GM23338 (cell line): Measurements from ENCODE around the gene YAP1. TPM values are rescaled to one million over a fixed set of nuclear protein-coding genes. Genes with fewer than 3 reads are reported as not detected.
A peak's percentile ranks its signal among the peaks of the same experiment; 100 is the strongest.

Experiments used
- ATAC-seq: fragments of 200-7000 bp; cut with Tn5 transposase; 3 replicates; pipeline ENCODE4 v1.9.1; 2020
- DNase-seq: peaks from one replicate; pipeline ENCODE4 v3.0.0-alpha.2; 2015; ENCODE audit warnings: low spot score
- H2AFZ ChIP-seq: fragments of 200-600 bp; sonication (generic); 2 replicates; pipeline ENCODE4 v1.8.0; 2016; ENCODE audit warnings: antibody characterized with exemption, mild to moderate bottlenecking, moderate library complexity
- H3F3A ChIP-seq: fragments of 200-600 bp; sonication (generic); replicated peaks from 2 replicates; pipeline ENCODE4 v1.8.0; 2017; ENCODE audit warnings: antibody characterized with exemption, mixed run types, low read depth
- H3K27ac ChIP-seq: fragments of 200-600 bp; sonication (generic); 2 replicates; pipeline ENCODE4 v1.6.1; 2016; ENCODE audit warnings: low read depth
- H3K27me3 ChIP-seq: fragments of 200-600 bp; sonication (generic); 2 replicates; pipeline ENCODE4 v1.8.0; 2016; ENCODE audit warnings: mild to moderate bottlenecking, mixed run types, moderate library complexity; ENCODE audit not compliant: insufficient read depth
- H3K36me3 ChIP-seq: fragments of 200-600 bp; sonication (generic); 2 replicates; pipeline ENCODE4 v1.8.0; 2016; ENCODE audit warnings: mild to moderate bottlenecking; ENCODE audit not compliant: insufficient read depth
- H3K4me1 ChIP-seq: fragments of 200-600 bp; sonication (generic); 2 replicates; pipeline ENCODE4 v1.8.0; 2016; ENCODE audit warnings: mild to moderate bottlenecking, moderate library complexity; ENCODE audit not compliant: insufficient read depth
- H3K4me2 ChIP-seq: fragments of 200-600 bp; sonication (generic); 2 replicates; pipeline ENCODE4 v1.7.1; 2017; ENCODE audit warnings: mixed run types
- H3K4me3 ChIP-seq: fragments of 200-600 bp; sonication (generic); 2 replicates; pipeline ENCODE4 v1.6.1; 2016; ENCODE audit warnings: mixed run types
- H3K79me2 ChIP-seq: fragments of 200-600 bp; sonication (generic); replicated peaks from 2 replicates; pipeline ENCODE4 v1.8.0; 2017; ENCODE audit warnings: mild to moderate bottlenecking; ENCODE audit not compliant: insufficient read depth
- H3K9me2 ChIP-seq: fragments of 200-600 bp; sonication (generic); 2 replicates; pipeline ENCODE4 v1.8.0; 2017; ENCODE audit not compliant: insufficient read depth
- H4K20me1 ChIP-seq: fragments of 200-600 bp; sonication (generic); replicated peaks from 2 replicates; pipeline ENCODE4 v1.8.0; 2017; ENCODE audit warnings: mild to moderate bottlenecking; ENCODE audit not compliant: insufficient read depth
- H3K27ac Mint-ChIP-seq: 2 replicates; pipeline ENCODE4 v1.8.0; 2020; ENCODE audit warnings: inconsistent platforms, mild to moderate bottlenecking, moderate library complexity, mixed read lengths
- H3K27me3 Mint-ChIP-seq: 3 replicates; pipeline ENCODE4 v1.8.0; 2022; ENCODE audit warnings: low read depth, mild to moderate bottlenecking, moderate library complexity, mixed read lengths, inconsistent platforms; ENCODE audit not compliant: insufficient read depth, poor library complexity
- H3K36me3 Mint-ChIP-seq: 3 replicates; pipeline ENCODE4 v1.8.0; 2021; ENCODE audit warnings: low read depth, mild to moderate bottlenecking, inconsistent platforms, moderate library complexity, mixed read lengths
- H3K4me1 Mint-ChIP-seq: 3 replicates; pipeline ENCODE4 v1.8.0; 2020; ENCODE audit warnings: mild to moderate bottlenecking, inconsistent platforms, mixed read lengths
- H3K4me3 Mint-ChIP-seq: 3 replicates; pipeline ENCODE4 v1.8.0; 2021; ENCODE audit warnings: moderate library complexity, mild to moderate bottlenecking, inconsistent platforms, mixed read lengths
- H3K9me3 Mint-ChIP-seq: 3 replicates; pipeline ENCODE4 v1.8.0; 2020; ENCODE audit warnings: moderate library complexity, mild to moderate bottlenecking, inconsistent platforms, mixed read lengths
- CREB1 ChIP-seq: fragments of 250-450 bp; sonication (Bioruptor Pico); IDR thresholded peaks from 2 replicates; pipeline ENCODE4 v1.5.0; 2020; ENCODE audit warnings: low read depth, mild to moderate bottlenecking, moderate library complexity
- CTCF ChIP-seq, 2 experiments: fragments of 200-600 bp in 1 of 2; sonication (generic) in 1 of 2; conservative IDR thresholded peaks; 2 replicates each; pipeline versions ENCODE4 v1.5.1 to v1.6.1; 2016 to 2017; ENCODE audit warnings: antibody characterized with exemption in 2 of 2, low read depth in 2 of 2, mild to moderate bottlenecking in 2 of 2, moderate library complexity in 1 of 2
- ETS1 ChIP-seq: IDR thresholded peaks from 2 replicates; pipeline ENCODE4 v1.6.1; 2016; ENCODE audit warnings: antibody characterized with exemption
- EZH2 ChIP-seq: fragments of 200-600 bp; sonication (generic); IDR thresholded peaks from one replicate; pipeline ENCODE4 v1.8.0; 2017; ENCODE audit warnings: antibody characterized with exemption, mild to moderate bottlenecking, low read depth; ENCODE audit not compliant: unreplicated experiment
- EZH2phosphoT487 ChIP-seq: fragments of 200-600 bp; sonication (generic); IDR thresholded peaks from one replicate; pipeline ENCODE4 v1.8.1; 2018; ENCODE audit warnings: antibody characterized with exemption; ENCODE audit not compliant: unreplicated experiment
- NANOG ChIP-seq: IDR thresholded peaks from 2 replicates; pipeline ENCODE4 v1.6.1; 2016; ENCODE audit warnings: antibody characterized with exemption, borderline replicate concordance
- REST ChIP-seq: IDR thresholded peaks from one replicate; pipeline ENCODE4 v1.6.1; 2018; ENCODE audit warnings: antibody characterized with exemption; ENCODE audit not compliant: unreplicated experiment
- STAT1 ChIP-seq: IDR thresholded peaks from one replicate; pipeline ENCODE4 v1.6.1; 2016; ENCODE audit warnings: antibody characterized with exemption; ENCODE audit not compliant: unreplicated experiment
- ZNF114 ChIP-seq: fragments of 250-450 bp; sonication (Bioruptor Pico); IDR thresholded peaks from 2 replicates; pipeline ENCODE4 v1.5.0; 2020; ENCODE audit warnings: mild to moderate bottlenecking, moderate library complexity
- ZNF331 ChIP-seq: fragments of 250-450 bp; sonication (Bioruptor Pico); IDR thresholded peaks from 2 replicates; pipeline ENCODE4 v1.5.0; 2020; ENCODE audit warnings: low read depth, mild to moderate bottlenecking, moderate library complexity
- ZNF462 ChIP-seq: fragments of 250-450 bp; sonication (Bioruptor Pico); IDR thresholded peaks from 2 replicates; pipeline ENCODE4 v1.5.0; 2020; ENCODE audit warnings: mild to moderate bottlenecking, moderate library complexity
- polyA plus RNA-seq: library from polyadenylated mRNA; unstranded; fragments of >200 nt; fragmentation: Nextera tagmentation; extraction: Ambion mirVana; gene quantifications from 2 replicates; pipeline ENCODE4 v1.2.1, GENCODE V29; 2016
- total RNA-seq: library from RNA; depleted of rRNA; stranded (reverse); fragments of >200 nt; shearing (Covaris generic); gene quantifications from 2 replicates; pipeline ENCODE4 v1.2.3, GENCODE V29; 2014

The YAP1 gene
- total and polyA plus RNA-seq, 2 experiments from 2014 or later = 17.2 to 155 TPM

- no peak overlapping the region for H2AFZ ChIP-seq
- Mint-ChIP-seq H3K36me3 (no peaks in the 10 kb centered on the region; the same call in 2 of the 3 replicates), H3K4me1 (peaks cover 25% of the 10 kb centered on the region), H3K4me3 (no peak overlapping the region), H3K27ac (no peak overlapping the region), H3K9me3 (peaks cover 4% of the 10 kb centered on the region; the same call in 1 of the 3 replicates), H3K27me3 (peaks cover 3% of the 10 kb centered on the region)
- H3K36me3 ChIP-seq = no peaks in the 10 kb centered on the region
- no peaks in the 10 kb centered on the region for H3F3A ChIP-seq
- no peak overlapping the region for H3K27ac ChIP-seq
- H3K79me2 ChIP-seq = no peaks in the 10 kb centered on the region
- TF ChIP-seq REST (no peak), EZH2 (no peak), STAT1 (no peak), CTCF (conservative IDR thresholded peaks at IDR 0.05; ENCODE audit: low read depth in 2 of 2) (no peak), ZNF331 (no peak), ETS1 (no peak), NANOG (no peak), ZNF114 (CRISPR knock-in tag) (no peak), CREB1 (CRISPR knock-in tag) (no peak), ZNF462 (no peak), EZH2phosphoT487 (no peak)
- DNase-seq = no peak
- H3K4me2 ChIP-seq = no peak overlapping the region
- H4K20me1 ChIP-seq = no peaks in the 10 kb centered on the region
- no peaks in the 10 kb centered on the region for H3K27me3 ChIP-seq
- H3K4me1 ChIP-seq = peaks cover 18% of the 10 kb centered on the region
- H3K9me2 ChIP-seq = no peaks in the 10 kb centered on the region
- ATAC-seq = peak; percentile 55; the same call in 2 of the 3 replicates
- H3K4me3 ChIP-seq = no peak overlapping the region
These were observed 164.4 kb downstream of the YAP1 start for GRCh38 chr11:102274628-102275027.
